Measurements from ENCODE around the gene PAK1IP1. TPM values are rescaled to one million over a fixed set of nuclear protein-coding genes. Genes with fewer than 3 reads are reported as not detected.
"Not testable (repeated sequence)": the region's sequence is repeated elsewhere in the genome, so short reads cannot be mapped to it uniquely, and the experiment has no call there.

PAK1IP1 gene
- total and polyA plus RNA-seq, 7 donors, result 6.6 to 14.6 (median 10.8) TPM

DNA sequence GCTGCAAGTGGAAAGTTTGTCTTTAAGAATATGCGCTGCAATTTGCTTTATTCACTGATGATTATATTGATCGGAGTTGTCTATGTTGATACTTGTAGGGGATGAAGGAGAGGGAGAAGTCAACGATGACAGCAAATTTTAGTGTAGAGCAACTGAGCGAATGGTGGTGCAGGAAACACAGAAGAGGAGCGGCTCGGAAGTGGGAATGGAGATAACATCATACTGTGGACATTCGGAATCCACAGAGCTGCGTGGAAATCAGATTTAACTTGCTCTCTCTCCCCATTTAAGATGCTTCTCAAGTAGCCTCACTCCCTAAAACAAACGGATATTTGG is 52.1 kb downstream of the PAK1IP1 start:
- intact Hi-C loops (cut with DNase I), result loop anchor here (1.0 to 10.0 kb wide), 4 partner anchors 24 to 348 kb away; partner anchors contain the start of genes C6orf52, PAK1IP1, SMIM13 and TMEM14C

DNA sequence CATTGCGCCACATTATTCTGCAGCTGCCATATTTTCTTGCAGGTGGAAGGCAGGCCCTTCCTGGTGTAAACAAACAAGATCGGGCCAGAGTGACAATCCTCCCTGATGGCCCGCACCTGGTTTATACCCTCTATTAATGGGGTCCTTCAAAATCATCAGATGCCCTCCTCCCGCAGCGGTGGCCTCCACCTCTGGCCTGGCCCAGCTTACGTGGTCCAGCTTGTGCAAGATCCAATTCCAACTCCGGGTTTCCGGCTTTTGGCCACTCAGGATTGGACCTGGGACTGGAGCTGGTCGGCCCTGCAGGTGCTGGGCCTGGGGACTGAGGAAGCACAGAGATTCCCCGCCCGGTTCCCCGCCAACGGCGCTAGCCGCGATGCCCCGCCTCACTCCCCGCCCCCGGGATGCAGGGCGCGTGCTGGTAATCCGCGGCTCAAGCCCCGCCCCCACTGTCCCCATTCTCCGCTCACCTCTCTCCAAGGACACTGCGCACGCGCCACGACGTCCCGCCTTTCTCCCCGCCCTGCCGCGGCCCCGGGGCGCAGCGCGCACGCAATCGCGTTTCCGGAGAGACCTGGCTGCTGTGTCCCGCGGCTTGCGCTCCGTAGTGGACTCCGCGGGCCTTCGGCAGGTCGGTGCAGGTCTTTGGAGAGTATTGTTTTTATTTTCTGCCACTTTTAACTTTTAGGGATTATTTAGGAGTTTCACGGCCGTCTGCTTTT is 52.6 kb downstream of the PAK1IP1 start, which contains the start of gene TMEM14B:
TMEM14B (plus strand) TSS at position 555 of the 722 bp plus-strand sequence. CDS start 1,441 bp downstream, outside the sequence.
- H3K36me3 ChIP-seq, result peaks cover 0 to 30% (median 4%) of the 10 kb centered on the region in 4 donors
- H3K27me3 ChIP-seq, result no peaks in the 10 kb centered on the region
- DNase-seq, result peak; percentile 100
- H3K9me3 ChIP-seq, result no peaks in the 10 kb centered on the region
- TF ChIP-seq POLR2A (IDR thresholded peaks at IDR 0.05) (peak; percentile 61 to 79), POLR2AphosphoS5 (IDR thresholded peaks at IDR 0.05) (peak; percentile 86 to 97 (median 94)), EP300 (IDR thresholded peaks at IDR 0.05) (peak in 1 of 4 donors; percentile 73)
- TF ChIP-seq, protein P1, sequence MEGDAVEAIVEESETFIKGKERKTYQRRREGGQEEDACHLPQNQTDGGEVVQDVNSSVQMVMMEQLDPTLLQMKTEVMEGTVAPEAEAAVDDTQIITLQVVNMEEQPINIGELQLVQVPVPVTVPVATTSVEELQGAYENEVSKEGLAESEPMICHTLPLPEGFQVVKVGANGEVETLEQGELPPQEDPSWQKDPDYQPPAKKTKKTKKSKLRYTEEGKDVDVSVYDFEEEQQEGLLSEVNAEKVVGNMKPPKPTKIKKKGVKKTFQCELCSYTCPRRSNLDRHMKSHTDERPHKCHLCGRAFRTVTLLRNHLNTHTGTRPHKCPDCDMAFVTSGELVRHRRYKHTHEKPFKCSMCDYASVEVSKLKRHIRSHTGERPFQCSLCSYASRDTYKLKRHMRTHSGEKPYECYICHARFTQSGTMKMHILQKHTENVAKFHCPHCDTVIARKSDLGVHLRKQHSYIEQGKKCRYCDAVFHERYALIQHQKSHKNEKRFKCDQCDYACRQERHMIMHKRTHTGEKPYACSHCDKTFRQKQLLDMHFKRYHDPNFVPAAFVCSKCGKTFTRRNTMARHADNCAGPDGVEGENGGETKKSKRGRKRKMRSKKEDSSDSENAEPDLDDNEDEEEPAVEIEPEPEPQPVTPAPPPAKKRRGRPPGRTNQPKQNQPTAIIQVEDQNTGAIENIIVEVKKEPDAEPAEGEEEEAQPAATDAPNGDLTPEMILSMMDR (IDR thresholded peaks at IDR 0.05), result no peak
- intact Hi-C loops (cut with DNase I), result loop anchor here (1.0 to 10.0 kb wide), 4 partner anchors 24 to 347 kb away; partner anchors contain the start of genes C6orf52, PAK1IP1, SMIM13 and TMEM14C
- H3K4me1 ChIP-seq, result peaks cover 0 to 32% (median 27%) of the 10 kb centered on the region in 4 donors
- 1% methylated on average over 52 of the region's 52 CpGs for WGBS, 2 donors
- H3K4me3 ChIP-seq, result peak within 1 kb of the TSS; percentile 48 to 80 (median 59)
- H3K27ac ChIP-seq, result peak within 1 kb of the TSS; percentile 76 to 88 (median 79)

More for the DNA sequence above, 52.1 kb downstream of the PAK1IP1 start:
- TF ChIP-seq POLR2AphosphoS5 (IDR thresholded peaks at IDR 0.05) (no peak), POLR2A (IDR thresholded peaks at IDR 0.05) (no peak)
- Histone ChIP-seq H3K27ac (peak overlapping the region; percentile 76 to 88 (median 79)), H3K4me3 (peak overlapping the region; percentile 48 to 80 (median 59)), H3K4me1 (peaks cover 0 to 32% (median 27%) of the 10 kb centered on the region in 4 donors), H3K9me3 (no peaks in the 10 kb centered on the region), H3K36me3 (peaks cover 0 to 27% (median 4%) of the 10 kb centered on the region in 4 donors), H3K27me3 (no peaks in the 10 kb centered on the region)
- 46 to 49% methylated on average over 9 of the region's 9 CpGs for WGBS, 2 donors
- DNase-seq, result no peak

DNA sequence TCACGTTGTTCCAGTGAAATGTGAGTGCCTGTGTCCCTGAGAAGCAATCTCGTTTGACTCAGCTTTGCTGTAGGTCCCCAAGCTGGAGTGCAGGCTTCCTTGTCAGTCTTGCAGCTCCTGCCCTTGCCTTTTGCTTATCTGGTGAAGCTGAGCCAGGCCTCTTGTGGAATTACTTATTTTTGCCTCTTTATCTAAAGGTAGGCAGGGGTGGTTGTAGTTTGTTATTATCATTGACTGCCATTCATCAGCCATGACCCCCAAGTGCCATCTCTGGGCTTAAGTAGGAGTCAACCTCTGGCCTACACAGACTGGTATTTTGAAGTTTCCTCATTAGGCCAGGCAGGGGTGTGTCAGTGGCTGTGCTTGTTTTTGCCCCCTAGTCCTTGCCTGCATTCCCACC is 55.0 kb downstream of the PAK1IP1 start:
- Histone ChIP-seq H3K27ac (no peak overlapping the region), H3K27me3 (no peaks in the 10 kb centered on the region), H3K9me3 (no peaks in the 10 kb centered on the region), H3K36me3 (peaks cover 6 to 50% (median 16%) of the 10 kb centered on the region in 4 donors), H3K4me1 (peaks cover 0 to 32% (median 27%) of the 10 kb centered on the region in 4 donors), H3K4me3 (no peak overlapping the region)
- TF ChIP-seq POLR2A (IDR thresholded peaks at IDR 0.05) (no peak), POLR2AphosphoS5 (IDR thresholded peaks at IDR 0.05) (no peak), EP300 (IDR thresholded peaks at IDR 0.05) (no peak)
- TF ChIP-seq, protein P1 (IDR thresholded peaks at IDR 0.05), result no peak
- intact Hi-C loops (cut with DNase I), result loop anchor here (10.0 kb wide), 1 partner anchor 345 kb away; the partner anchor contains the start of gene SMIM13
- DNase-seq, result peak; percentile 12
- WGBS, 2 donors, result 49 to 70% methylated on average over 2 of the region's 2 CpGs

DNA sequence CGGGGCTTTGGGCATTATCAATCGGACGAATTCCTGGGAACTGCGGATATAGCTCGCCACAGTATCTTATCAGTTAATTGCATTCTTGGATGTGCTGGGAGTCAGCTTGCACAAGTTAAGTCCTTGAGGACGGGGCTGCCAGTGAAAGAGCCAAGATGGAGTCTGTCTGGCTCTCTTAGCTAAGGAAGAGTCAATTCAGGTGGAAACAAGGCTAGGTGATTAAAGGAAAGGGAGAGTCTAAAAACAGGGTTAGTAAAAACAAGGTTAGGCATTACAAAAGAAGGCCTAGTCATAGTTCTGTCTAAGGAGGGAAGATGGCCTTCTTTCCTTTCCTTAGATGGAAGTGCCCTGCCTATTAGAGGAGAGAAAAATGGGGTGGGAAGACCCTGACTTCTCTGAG is 55.8 kb downstream of the PAK1IP1 start:
- intact Hi-C loops (cut with DNase I); H3K4me3 ChIP-seq; H3K27me3 ChIP-seq; H3K27ac ChIP-seq; DNase-seq; H3K9me3 ChIP-seq: not testable (repeated sequence)
- Histone ChIP-seq H3K4me1 (peaks cover 0 to 32% (median 27%) of the 10 kb centered on the region in 4 donors), H3K36me3 (peaks cover 6 to 58% (median 22%) of the 10 kb centered on the region in 4 donors)
- WGBS, 2 donors, result 95 to 96% methylated on average over 6 of the region's 6 CpGs

DNA sequence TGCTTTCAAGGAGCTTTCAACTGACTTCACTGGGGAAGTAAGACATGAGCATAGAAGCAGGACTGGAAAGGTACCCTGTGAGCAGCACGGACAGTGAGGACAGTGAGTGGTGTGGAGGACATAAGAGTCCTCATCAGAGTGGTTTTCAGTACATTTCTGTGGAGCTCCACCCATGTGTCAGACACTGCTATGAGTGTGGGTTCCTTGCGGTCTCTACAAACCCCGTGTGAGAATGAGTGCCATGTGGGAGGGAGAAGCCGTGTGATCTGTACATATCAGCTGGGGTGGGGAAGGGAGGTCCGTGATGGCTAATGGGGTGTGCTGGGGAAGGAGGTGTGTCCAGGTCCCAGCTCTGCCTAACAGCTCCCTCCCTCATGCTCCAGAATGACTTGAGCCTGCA is 57.0 kb downstream of the PAK1IP1 start:
- H3K9me3 ChIP-seq; H3K4me3 ChIP-seq; intact Hi-C loops (cut with DNase I); H3K27ac ChIP-seq; H3K27me3 ChIP-seq; DNase-seq: not testable (repeated sequence)
- 82 to 84% methylated on average over 5 of the region's 5 CpGs for WGBS, 2 donors
- Histone ChIP-seq H3K36me3 (peaks cover 6 to 67% (median 30%) of the 10 kb centered on the region in 4 donors), H3K4me1 (peaks cover 0 to 27% (median 25%) of the 10 kb centered on the region in 4 donors)

DNA sequence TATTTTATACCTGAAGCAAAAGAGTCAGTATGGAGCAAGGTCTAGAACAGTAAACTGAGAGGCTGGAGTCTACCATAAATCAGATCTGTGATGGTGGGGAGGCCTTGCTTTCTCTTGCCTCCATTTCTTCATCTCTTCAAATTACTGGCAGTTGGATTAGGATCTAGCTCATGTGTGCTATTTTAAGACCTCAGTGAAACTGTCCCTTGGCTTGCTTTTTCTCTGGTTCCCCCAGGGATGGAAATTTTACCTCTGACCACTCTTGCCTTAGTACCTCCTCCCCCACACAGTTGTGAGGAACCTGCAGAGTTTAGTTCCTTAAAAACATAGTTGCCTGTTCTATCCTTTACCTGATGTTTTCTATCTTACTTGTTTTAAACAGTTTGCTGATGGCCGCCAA is 61.3 kb downstream of the PAK1IP1 start:
- TF ChIP-seq POLR2AphosphoS5 (IDR thresholded peaks at IDR 0.05) (no peak), POLR2A (IDR thresholded peaks at IDR 0.05) (no peak), EP300 (IDR thresholded peaks at IDR 0.05) (no peak)
- TF ChIP-seq, protein P1 (IDR thresholded peaks at IDR 0.05), result no peak
- H3K27ac ChIP-seq, result no peak overlapping the region
- H3K4me3 ChIP-seq, result no peak overlapping the region
- no peak for DNase-seq
- intact Hi-C loops (cut with DNase I), result no loop called here
- H3K4me1 ChIP-seq, result peaks cover 0 to 7% (median 0%) of the 10 kb centered on the region in 4 donors
- H3K27me3 ChIP-seq, result no peaks in the 10 kb centered on the region
- H3K9me3 ChIP-seq, result no peaks in the 10 kb centered on the region
- 86 to 90% methylated on average over 1 of the region's 1 CpG for WGBS, 2 donors
- peaks cover 6 to 73% (median 29%) of the 10 kb centered on the region in 4 donors for H3K36me3 ChIP-seq
